Esophagus (tissue), 2 donors: ENCODE results near the gene MEIOC. TPM values are rescaled to one million over a fixed set of nuclear protein-coding genes. Genes with fewer than 3 reads are reported as not detected.

Experiments used
- polyA plus RNA-seq, 2 donors: library from polyadenylated mRNA; stranded (reverse); fragments of 200-250 nt; gene quantifications; one replicate each; pipeline ENCODE4 v1.2.3, GENCODE V29; 2013
- donor health status: healthy with polysubstance abuse.
- donor health status: Bipolar disorder and iron deficiency.

The MEIOC gene
- polyA plus RNA-seq, 2 donors: 0.06 TPM; not detected in 1

Other genes with a start within 250 kb of the MEIOC start
- 10 to 100 TPM in 1 of 2 donors, 1 to 10 TPM in 1; 7.9 to 12.8 TPM for gene GPATCH8, start 153.1 kb upstream of the MEIOC start, polyA plus RNA-seq
- gene FZD2, start 99.0 kb upstream of the MEIOC start, polyA plus RNA-seq: under 1 TPM; 0.37 to 0.54 TPM
- 10 to 100 TPM; 11.1 to 12.4 TPM for gene CCDC43, start 33.3 kb downstream of the MEIOC start, polyA plus RNA-seq
- gene DBF4B, start 52.2 kb downstream of the MEIOC start, polyA plus RNA-seq: 1 to 10 TPM; 2.1 to 4.5 TPM
- gene ADAM11, start 102.5 kb downstream of the MEIOC start, polyA plus RNA-seq: under 1 TPM; 0.55 to 0.59 TPM
- gene GJC1, start 173.8 kb downstream of the MEIOC start, polyA plus RNA-seq: 1 to 10 TPM in 1 of 2 donors, under 1 TPM in 1; 0.83 to 1.2 TPM
- gene HIGD1B, start 191.4 kb downstream of the MEIOC start, polyA plus RNA-seq: 1 to 10 TPM; 2.8 to 3.5 TPM
- gene EFTUD2, start 243.0 kb downstream of the MEIOC start, polyA plus RNA-seq: 10 to 100 TPM; 15.8 to 38.4 TPM